HG03571 (cell line): ENCODE measurements around the gene CD6.

Experiments
- ATAC-seq: cut with Tn5 transposase; IDR thresholded peaks from one replicate; pipeline ENCODE4 v1.9.1; 2021; ENCODE audit not compliant: unreplicated experiment

CD6 gene

GRCh38 chr11:60971520-60971919 is at the start of gene CD6:
TSS of gene CD6 (plus strand) at chr11:60971680. CDS start at chr11:60971866, 186 bp downstream.
- ATAC-seq: no peak

- ATAC-seq: no peak
These were observed 49.6 kb upstream of the CD6 start for GRCh38 chr11:60921777-60922335.

GRCh38 chr11:60922906-60923305 is 48.6 kb upstream of the CD6 start:
- ATAC-seq: no peak

- no peak for ATAC-seq
These were observed 48.2 kb upstream of the CD6 start for GRCh38 chr11:60923326-60923725.

GRCh38 chr11:60923800-60924109 is 47.7 kb upstream of the CD6 start:
- ATAC-seq: no peak

- no peak for ATAC-seq
These were observed 47.2 kb upstream of the CD6 start, which contains the start of gene TMEM132A for GRCh38 chr11:60924110-60924905. TSS of gene TMEM132A (plus strand) at chr11:60924460. CDS start at chr11:60924634, 174 bp downstream.

GRCh38 chr11:60924906-60925853 is 46.3 kb upstream of the CD6 start:
- no peak for ATAC-seq

- no peak for ATAC-seq
These were observed 45.6 kb upstream of the CD6 start for GRCh38 chr11:60925868-60926267.

- no peak for ATAC-seq
These were observed 45.0 kb upstream of the CD6 start for GRCh38 chr11:60926500-60926899.

GRCh38 chr11:60927061-60927592 is 44.4 kb upstream of the CD6 start:
- no peak for ATAC-seq

- no peak for ATAC-seq
These were observed 43.9 kb upstream of the CD6 start for GRCh38 chr11:60927600-60927999.

- no peak for ATAC-seq
These were observed 42.9 kb upstream of the CD6 start for GRCh38 chr11:60928563-60929001.

- no peak for ATAC-seq
These were observed 41.7 kb upstream of the CD6 start for GRCh38 chr11:60929764-60930163.

- ATAC-seq: no peak
These were observed 41.1 kb upstream of the CD6 start for GRCh38 chr11:60930394-60930793.

GRCh38 chr11:60931917-60932316 is 39.6 kb upstream of the CD6 start:
- ATAC-seq: no peak

- no peak for ATAC-seq
These were observed 38.7 kb upstream of the CD6 start for GRCh38 chr11:60932605-60933356.

GRCh38 chr11:60933416-60934123 is 37.9 kb upstream of the CD6 start:
- no peak for ATAC-seq

GRCh38 chr11:60934124-60934789 is 37.2 kb upstream of the CD6 start:
- no peak for ATAC-seq

- ATAC-seq: no peak
These were observed 36.5 kb upstream of the CD6 start for GRCh38 chr11:60934790-60935605.
